Effector memory CD4-positive, alpha-beta T cell (primary cell): ENCODE results near the gene MDFIC.

Experiments used
- DNase-seq, 3 donors: peaks; one replicate each; pipeline ENCODE4 v3.0.0-alpha.2; 2020
- H3K27ac ChIP-seq: 2 replicates; pipeline ENCODE4 v1.7.0; 2013; ENCODE audit warnings: mild to moderate bottlenecking, low read length, moderate library complexity; ENCODE audit not compliant: insufficient read depth, poor library complexity, severe bottlenecking
- H3K27me3 ChIP-seq: replicated peaks from 2 replicates; pipeline ENCODE4 v1.7.0; 2013; ENCODE audit warnings: mild to moderate bottlenecking, low read length; ENCODE audit not compliant: insufficient read depth, control insufficient read depth, poor library complexity, severe bottlenecking
- H3K36me3 ChIP-seq: 2 replicates; pipeline ENCODE4 v1.7.0; 2013; ENCODE audit warnings: mild to moderate bottlenecking, low read length, moderate library complexity; ENCODE audit not compliant: control insufficient read depth, insufficient read depth
- H3K4me1 ChIP-seq: 2 replicates; pipeline ENCODE4 v1.7.0; 2013; ENCODE audit warnings: low read length, mild to moderate bottlenecking; ENCODE audit not compliant: control insufficient read depth, insufficient read depth, poor library complexity, severe bottlenecking
- H3K4me3 ChIP-seq: 2 replicates; pipeline ENCODE4 v1.7.0; 2013; ENCODE audit warnings: low read length, low read depth, mild to moderate bottlenecking; ENCODE audit not compliant: insufficient read depth, poor library complexity, severe bottlenecking
- H3K9me3 ChIP-seq: 2 replicates; pipeline ENCODE4 v1.7.0; 2013; ENCODE audit warnings: mild to moderate bottlenecking, low read length, moderate library complexity; ENCODE audit not compliant: control insufficient read depth

Gene MDFIC

GRCh38 chr7:114901771-114902170 lies 20.1 kb upstream of the MDFIC start:
- H3K9me3 ChIP-seq, result no peaks in the 10 kb centered on the region
- no peaks in the 10 kb centered on the region for H3K27me3 ChIP-seq
- DNase-seq, result no peak
- H3K4me1 ChIP-seq, result no peaks in the 10 kb centered on the region
- H3K4me3 ChIP-seq, result no peak overlapping the region
- no peak overlapping the region for H3K27ac ChIP-seq
- no peaks in the 10 kb centered on the region for H3K36me3 ChIP-seq

- Histone ChIP-seq H3K4me1 (no peaks in the 10 kb centered on the region), H3K4me3 (no peak overlapping the region), H3K27ac (no peak overlapping the region), H3K36me3 (no peaks in the 10 kb centered on the region), H3K9me3 (no peaks in the 10 kb centered on the region), H3K27me3 (no peaks in the 10 kb centered on the region)
- no peak for DNase-seq
Observed at GRCh38 chr7:114903131-114903530, 18.8 kb upstream of the MDFIC start.

- DNase-seq, result no peak
Observed at GRCh38 chr7:114910787-114911186, 11.1 kb upstream of the MDFIC start.

DNA sequence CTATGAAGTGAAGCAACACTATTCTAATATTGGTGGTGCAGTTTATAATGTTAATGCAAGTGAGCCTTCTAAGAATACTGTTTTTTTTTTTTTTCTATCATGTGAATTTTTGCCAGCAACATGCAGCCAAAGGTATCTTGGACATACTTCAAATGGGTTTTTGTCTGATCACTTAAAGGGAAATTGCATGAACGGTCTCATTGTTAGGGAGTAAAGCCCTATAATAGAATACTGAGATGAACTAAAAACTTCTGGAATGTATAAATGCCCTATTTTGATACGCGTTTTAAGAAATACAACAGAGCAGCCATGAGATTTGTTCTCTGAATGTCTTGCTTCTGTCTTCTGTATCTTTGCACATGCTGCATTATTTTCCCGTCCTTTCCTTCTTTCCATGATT lies 10.5 kb upstream of the MDFIC start:
- Histone ChIP-seq H3K36me3 (no peaks in the 10 kb centered on the region), H3K27ac (no peak overlapping the region), H3K27me3 (no peaks in the 10 kb centered on the region), H3K4me1 (no peaks in the 10 kb centered on the region), H3K4me3 (no peak overlapping the region), H3K9me3 (no peaks in the 10 kb centered on the region)
- DNase-seq, result no peak

More at GRCh38 chr7:114910787-114911186, 11.1 kb upstream of the MDFIC start:
- Histone ChIP-seq H3K27me3 (no peaks in the 10 kb centered on the region), H3K4me3 (no peak overlapping the region), H3K27ac (no peak overlapping the region), H3K4me1 (no peaks in the 10 kb centered on the region), H3K36me3 (no peaks in the 10 kb centered on the region), H3K9me3 (no peaks in the 10 kb centered on the region)

- H3K4me3 ChIP-seq, result peak overlapping the region; percentile 18
Observed at GRCh38 chr7:114916261-114916892, 5.5 kb upstream of the MDFIC start.

DNA sequence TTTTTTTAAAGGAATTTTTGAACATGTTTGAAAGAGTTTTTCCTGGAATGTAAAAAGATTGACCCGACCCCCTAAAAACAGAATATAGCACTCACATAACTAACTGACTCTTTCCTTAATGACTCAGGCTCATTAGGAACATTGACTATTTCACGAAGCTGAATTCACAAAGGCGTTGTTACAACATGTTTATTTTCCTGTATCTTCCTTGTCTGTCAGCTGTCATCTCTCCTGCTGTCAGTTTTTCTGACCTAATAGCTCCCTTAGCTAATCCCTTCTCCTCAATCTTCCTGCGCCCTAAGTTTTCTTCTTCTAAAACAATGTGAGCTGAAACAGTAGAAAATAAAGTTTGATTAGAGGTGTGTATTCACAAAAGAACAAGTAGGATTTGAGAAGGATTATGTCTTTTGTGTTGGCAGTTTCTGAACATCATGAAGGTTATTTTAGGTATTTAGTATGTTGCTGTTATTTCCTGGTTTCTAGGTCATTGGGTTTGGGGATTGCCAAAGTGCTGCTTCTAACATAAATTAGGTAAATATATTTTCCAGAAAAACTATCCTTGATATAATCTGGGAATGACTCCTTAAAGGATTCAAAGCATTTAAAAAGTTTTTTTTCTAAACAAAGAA lies 4.6 kb upstream of the MDFIC start:
- DNase-seq, result no peak
- H3K27me3 ChIP-seq, result no peaks in the 10 kb centered on the region
- no peak overlapping the region for H3K4me3 ChIP-seq
- H3K9me3 ChIP-seq, result no peaks in the 10 kb centered on the region
- no peak overlapping the region for H3K27ac ChIP-seq
- H3K36me3 ChIP-seq, result no peaks in the 10 kb centered on the region
- H3K4me1 ChIP-seq, result peaks cover 14% of the 10 kb centered on the region

More at GRCh38 chr7:114916261-114916892, 5.5 kb upstream of the MDFIC start:
- Histone ChIP-seq H3K4me1 (peaks cover 8% of the 10 kb centered on the region), H3K27me3 (no peaks in the 10 kb centered on the region), H3K36me3 (no peaks in the 10 kb centered on the region), H3K27ac (peak overlapping the region; percentile 30), H3K9me3 (no peaks in the 10 kb centered on the region)
- DNase-seq, result no peak

DNA sequence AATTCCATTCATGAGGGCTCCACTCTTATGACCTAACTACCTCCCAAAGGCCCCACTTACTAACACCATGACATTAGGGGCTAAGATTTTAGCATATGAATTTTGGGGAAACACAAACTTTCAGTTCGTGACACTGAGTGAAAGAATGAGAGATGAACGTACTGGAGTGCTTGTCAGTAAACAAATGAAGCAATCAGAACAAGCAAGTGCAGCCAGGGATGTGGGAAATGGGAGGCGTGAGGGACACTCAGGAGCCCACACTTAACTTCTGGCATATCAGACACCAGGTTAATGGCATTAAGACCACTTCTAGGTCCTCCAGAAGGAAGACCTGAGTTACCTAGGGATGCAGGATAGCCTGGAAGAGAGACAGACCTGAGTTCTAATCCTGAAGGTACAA lies 2.3 kb upstream of the MDFIC start:
- Histone ChIP-seq H3K4me3 (no peak overlapping the region), H3K9me3 (no peaks in the 10 kb centered on the region), H3K27ac (no peak overlapping the region), H3K4me1 (peaks cover 14% of the 10 kb centered on the region), H3K27me3 (no peaks in the 10 kb centered on the region), H3K36me3 (no peaks in the 10 kb centered on the region)
- DNase-seq, result no peak

- peaks cover 22% of the 10 kb centered on the region for H3K4me1 ChIP-seq
- no peaks in the 10 kb centered on the region for H3K36me3 ChIP-seq
- peak; percentile 17 to 36 (median 31) for DNase-seq
- H3K27me3 ChIP-seq, result no peaks in the 10 kb centered on the region
- H3K9me3 ChIP-seq, result no peaks in the 10 kb centered on the region
- peak overlapping the region; percentile 94 for H3K4me3 ChIP-seq
- peak overlapping the region; percentile 93 for H3K27ac ChIP-seq
Observed at GRCh38 chr7:114921631-114922025, 266 bp upstream of the MDFIC start.

DNA sequence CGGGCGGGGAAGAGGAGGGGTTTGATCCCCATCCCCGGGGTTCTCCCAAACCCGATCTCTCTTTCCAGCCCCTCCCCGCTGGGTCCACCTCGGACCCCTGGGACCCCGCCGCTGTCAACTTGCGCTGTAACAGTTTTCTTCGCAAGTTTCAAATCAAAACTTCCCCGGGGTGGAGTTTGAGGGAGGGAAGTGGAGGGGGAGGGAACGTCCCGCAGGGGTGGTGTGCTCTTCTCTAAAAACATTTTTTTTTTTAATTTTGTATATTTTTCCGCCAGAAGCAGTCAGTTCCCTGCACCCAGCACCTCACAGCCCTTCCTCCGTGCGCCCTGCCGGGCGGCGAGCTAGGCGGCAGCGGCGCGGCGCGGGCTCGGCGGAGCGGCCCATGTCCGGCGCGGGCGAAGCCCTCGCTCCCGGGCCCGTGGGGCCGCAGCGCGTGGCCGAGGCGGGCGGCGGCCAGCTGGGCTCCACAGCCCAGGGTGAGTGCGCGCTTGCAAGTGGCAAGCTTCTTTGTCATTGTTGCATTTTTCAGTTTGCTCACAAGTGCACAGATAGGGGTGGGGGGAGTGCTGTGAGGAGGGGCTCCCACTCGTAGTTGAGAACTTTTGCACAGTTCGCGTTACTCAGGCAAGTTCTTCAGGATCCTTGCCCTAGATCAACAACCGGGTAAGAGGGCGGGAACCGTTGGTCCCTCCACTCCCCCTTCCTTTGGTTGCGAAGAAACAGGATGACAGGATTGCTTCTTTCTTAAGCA lies 933 bp downstream of the MDFIC start:
- H3K36me3 ChIP-seq, result no peaks in the 10 kb centered on the region
- peaks cover 18% of the 10 kb centered on the region for H3K4me1 ChIP-seq
- H3K27me3 ChIP-seq, result no peaks in the 10 kb centered on the region

GRCh38 chr7:114923403-114923713 lies 1.5 kb downstream of the MDFIC start:
- Histone ChIP-seq H3K27me3 (no peaks in the 10 kb centered on the region), H3K27ac (peak overlapping the region; percentile 93), H3K4me3 (peak overlapping the region; percentile 94), H3K4me1 (peaks cover 23% of the 10 kb centered on the region), H3K36me3 (no peaks in the 10 kb centered on the region), H3K9me3 (no peaks in the 10 kb centered on the region)
- no peak for DNase-seq

More for the DNA sequence above, 933 bp downstream of the MDFIC start:
- peak overlapping the region; percentile 94 for H3K4me3 ChIP-seq
- peak overlapping the region; percentile 93 for H3K27ac ChIP-seq
- H3K9me3 ChIP-seq, result no peaks in the 10 kb centered on the region
- DNase-seq, result peak; percentile 21 to 41 (median 40)
